Fibroblast of mammary gland (primary cell): Measurements from ENCODE around the gene PCA3.

Source experiments
- DNase-seq: peaks from one replicate; pipeline ENCODE4 v3.0.0-alpha.2; 2010; ENCODE audit warnings: low read depth
- H3K4me3 ChIP-seq: 2 replicates; pipeline ENCODE4 v1.5.1; 2011; ENCODE audit warnings: low read depth, mild to moderate bottlenecking, low read length, moderate library complexity; ENCODE audit not compliant: control insufficient read depth
- CTCF ChIP-seq: conservative IDR thresholded peaks from 2 replicates; pipeline ENCODE4 v1.5.1; 2011; ENCODE audit warnings: low read depth, low read length, inconsistent platforms; ENCODE audit not compliant: control insufficient read depth, insufficient read depth

PCA3 gene

GRCh38 chr9:76751001-76751400, 13.2 kb upstream of the PCA3 start:
- no peak for TF ChIP-seq CTCF
- DNase-seq: no peak

GRCh38 chr9:76756268-76756640, 8.0 kb upstream of the PCA3 start:
- no peak overlapping the region for H3K4me3 ChIP-seq
- TF ChIP-seq CTCF: peak; percentile 20
- DNase-seq: peak; percentile 44

More at GRCh38 chr9:76751001-76751400, 13.2 kb upstream of the PCA3 start:
- no peak overlapping the region for H3K4me3 ChIP-seq

- no peak for DNase-seq
- no peak for TF ChIP-seq CTCF
- no peak overlapping the region for H3K4me3 ChIP-seq
Measured at GRCh38 chr9:76756941-76757673, 7.1 kb upstream of the PCA3 start.

DNA sequence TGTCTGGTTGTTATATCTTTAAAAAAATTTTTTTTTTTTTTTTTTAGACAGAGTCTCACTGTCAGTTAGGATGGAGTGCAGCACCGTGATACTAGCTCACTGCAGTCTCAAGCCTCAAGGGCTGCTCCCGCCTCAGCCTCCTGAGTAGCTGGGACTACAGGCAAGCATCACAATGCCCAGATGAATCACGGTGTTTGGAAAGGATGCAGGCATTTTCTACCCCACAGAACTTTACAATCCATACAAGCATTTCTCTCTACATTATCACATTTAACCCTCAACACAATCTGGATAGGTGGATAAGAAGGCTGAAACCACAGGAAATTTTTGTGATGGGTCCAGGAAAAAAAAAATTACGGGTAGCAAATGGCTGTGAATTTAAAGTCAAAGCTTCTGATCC, 5.8 kb upstream of the PCA3 start:
- DNase-seq: no peak
- no peak for TF ChIP-seq CTCF
- H3K4me3 ChIP-seq: no peak overlapping the region

- no peak for TF ChIP-seq CTCF
- no peak overlapping the region for H3K4me3 ChIP-seq
- no peak for DNase-seq
Measured at GRCh38 chr9:76759732-76760131, 4.5 kb upstream of the PCA3 start.

DNA sequence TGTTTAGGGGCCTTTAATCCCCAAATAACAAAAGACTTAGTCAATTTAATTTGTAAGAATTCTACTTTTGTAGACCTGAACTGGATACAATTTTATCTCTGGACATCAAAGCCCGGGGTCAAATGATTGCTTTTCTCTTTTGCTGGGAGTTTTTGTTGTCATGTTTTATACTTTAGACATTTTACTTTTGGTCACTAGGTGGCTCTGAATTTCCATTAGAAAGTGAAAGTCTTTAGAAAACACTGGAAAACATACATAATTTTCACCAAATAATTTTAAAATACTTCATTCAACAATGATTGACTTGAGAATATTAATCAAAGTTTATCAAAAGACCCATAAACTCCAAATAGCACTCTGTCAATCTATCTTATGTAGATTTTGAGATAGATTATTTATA, 2.8 kb upstream of the PCA3 start:
- peak; percentile 24 for DNase-seq
- no peak overlapping the region for H3K4me3 ChIP-seq
- peak; percentile 36 for TF ChIP-seq CTCF
